Trophoblast cell (in vitro differentiated cells and primary cell): Measurements from ENCODE around the gene CCDC78.
"Not testable (repeated sequence)": the region's sequence is repeated elsewhere in the genome, so short reads cannot be mapped to it uniquely, and the experiment has no call there.

Experiments
- DNase-seq, 2 donors: peaks; one replicate each; pipeline ENCODE4 v3.0.0-alpha.2; 2016
- H2AFZ ChIP-seq: 2 replicates; pipeline ENCODE4 v1.6.1; 2013; ENCODE audit warnings: low read length, moderate library complexity, mild to moderate bottlenecking; ENCODE audit not compliant: insufficient read depth, poor library complexity
- H2AK5ac ChIP-seq: 2 replicates; pipeline ENCODE4 v1.6.1; 2013; ENCODE audit warnings: mild to moderate bottlenecking, low read length
- H2BK120ac ChIP-seq: 2 replicates; pipeline ENCODE4 v1.6.1; 2013; ENCODE audit warnings: low read length, mild to moderate bottlenecking, moderate library complexity; ENCODE audit not compliant: insufficient read depth, poor library complexity
- H2BK12ac ChIP-seq: 2 replicates; pipeline ENCODE4 v1.6.1; 2013; ENCODE audit warnings: mild to moderate bottlenecking, low read length, moderate library complexity
- H2BK5ac ChIP-seq: 2 replicates; pipeline ENCODE4 v1.6.1; 2013; ENCODE audit warnings: low read length, low read depth, moderate library complexity, mild to moderate bottlenecking; ENCODE audit not compliant: poor library complexity
- H3K14ac ChIP-seq: 2 replicates; pipeline ENCODE4 v1.6.1; 2013; ENCODE audit warnings: mild to moderate bottlenecking, low read length
- H3K18ac ChIP-seq: 2 replicates; pipeline ENCODE4 v1.6.1; 2013; ENCODE audit warnings: mild to moderate bottlenecking, low read length
- H3K23ac ChIP-seq: 2 replicates; pipeline ENCODE4 v1.6.1; 2013; ENCODE audit warnings: low read length
- H3K27ac ChIP-seq: 2 replicates; pipeline ENCODE4 v1.5.1; 2013; ENCODE audit warnings: low read depth, mild to moderate bottlenecking, inconsistent platforms, low read length, moderate library complexity
- H3K27me3 ChIP-seq: 2 replicates; pipeline ENCODE4 v1.6.1; 2013; ENCODE audit warnings: inconsistent platforms, mild to moderate bottlenecking, low read length, moderate library complexity; ENCODE audit not compliant: insufficient read depth
- H3K36me3 ChIP-seq, 2 experiments: 1 replicate in 1 of 2; 2 replicates in 1 of 2; pipeline ENCODE4 v1.6.1; 2013; ENCODE audit warnings: low read length in 2 of 2, mild to moderate bottlenecking in 2 of 2, moderate library complexity in 1 of 2; ENCODE audit not compliant: insufficient read depth in 2 of 2, control insufficient read depth in 1 of 2
- H3K4ac ChIP-seq: 2 replicates; pipeline ENCODE4 v1.6.1; 2013; ENCODE audit warnings: low read depth, mild to moderate bottlenecking, low read length, moderate library complexity
- H3K4me1 ChIP-seq, 2 experiments: 1 replicate in 1 of 2; 2 replicates in 1 of 2; pipeline ENCODE4 v1.6.1; 2013; ENCODE audit warnings: low read length in 2 of 2, mild to moderate bottlenecking in 2 of 2, moderate library complexity in 1 of 2; ENCODE audit not compliant: insufficient read depth in 2 of 2, control insufficient read depth in 1 of 2
- H3K4me2 ChIP-seq: 2 replicates; pipeline ENCODE4 v1.6.1; 2013; ENCODE audit warnings: inconsistent platforms, mild to moderate bottlenecking, low read length, moderate library complexity
- H3K4me3 ChIP-seq: 2 replicates; pipeline ENCODE4 v1.5.1; 2013; ENCODE audit warnings: mild to moderate bottlenecking, low read depth, low read length, inconsistent platforms
- H3K79me1 ChIP-seq: one replicate; pipeline ENCODE4 v1.6.1; 2013; ENCODE audit warnings: low read length
- H3K79me2 ChIP-seq: 2 replicates; pipeline ENCODE4 v1.6.1; 2013; ENCODE audit warnings: low read length, mild to moderate bottlenecking; ENCODE audit not compliant: control insufficient read depth, insufficient read depth, poor library complexity
- H3K9ac ChIP-seq: 2 replicates; pipeline ENCODE4 v1.6.1; 2013; ENCODE audit warnings: mild to moderate bottlenecking, low read length
- H3K9me3 ChIP-seq: 2 replicates; pipeline ENCODE4 v1.6.1; 2013; ENCODE audit warnings: low read depth, mild to moderate bottlenecking, control low read depth, inconsistent platforms, low read length; ENCODE audit not compliant: insufficient read depth
- H4K12ac ChIP-seq: 2 replicates; pipeline ENCODE4 v1.6.1; 2013; ENCODE audit warnings: low read depth, mild to moderate bottlenecking, low read length, moderate library complexity
- H4K8ac ChIP-seq: 2 replicates; pipeline ENCODE4 v1.6.1; 2013; ENCODE audit warnings: low read depth, mild to moderate bottlenecking, low read length, moderate library complexity
- H4K91ac ChIP-seq: one replicate; pipeline ENCODE4 v1.6.1; 2013; ENCODE audit warnings: low read depth, mild to moderate bottlenecking, low read length, moderate library complexity
- WGBS: extraction: QIAGEN DNeasy Blood & Tissue Kit; methylation state at CpG from one replicate; pipeline ENCODE4 v1.1.7; 2013; ENCODE audit warnings: missing lambda C conversion rate; ENCODE audit not compliant: insufficient read length, insufficient coverage; ENCODE audit errors: extremely low coverage; 5-methylcytosine and 5-hydroxymethylcytosine counted together

CCDC78 gene

DNA sequence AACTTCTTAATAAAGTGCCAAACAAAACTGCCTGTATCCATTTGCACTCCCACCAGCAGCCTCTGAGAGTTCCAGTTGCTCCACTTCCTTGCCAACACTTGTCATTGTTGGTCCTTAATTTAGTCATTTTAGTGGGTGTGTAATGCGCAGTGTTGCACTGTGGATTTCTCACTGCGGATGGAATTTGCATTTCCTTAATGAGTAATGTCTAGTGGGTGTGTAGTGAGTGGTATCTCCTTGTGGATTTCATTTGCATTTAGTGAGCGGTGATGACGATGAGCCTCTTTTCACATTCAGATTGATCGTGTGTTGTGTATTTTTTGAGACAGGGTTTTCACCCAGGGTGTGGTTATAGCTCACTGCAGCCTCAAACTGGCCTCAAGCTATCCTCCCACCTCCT lies 30.2 kb upstream of the CCDC78 start:
- no CpG with 5 or more reads among the region's 5 CpGs for WGBS
- H3K36me3 ChIP-seq = no peaks in the 10 kb centered on the region
- no peak for DNase-seq
- H2BK5ac ChIP-seq = no peak overlapping the region
- no peak overlapping the region for H3K14ac ChIP-seq
- peaks cover 3% of the 10 kb centered on the region for H3K79me1 ChIP-seq
- H2BK120ac ChIP-seq = no peak overlapping the region
- H2BK12ac ChIP-seq = no peak overlapping the region
- H3K27ac ChIP-seq = no peak overlapping the region
- no peak overlapping the region for H3K4ac ChIP-seq
- H3K4me3 ChIP-seq = no peak overlapping the region
- no peaks in the 10 kb centered on the region for H3K79me2 ChIP-seq
- peaks cover 5% of the 10 kb centered on the region for H3K9me3 ChIP-seq
- H4K91ac ChIP-seq = no peak overlapping the region
- peaks cover 12% of the 10 kb centered on the region in 2 experiments for H3K4me1 ChIP-seq
- no peak overlapping the region for H3K9ac ChIP-seq
- H3K27me3 ChIP-seq = no peaks in the 10 kb centered on the region
- no peak overlapping the region for H3K23ac ChIP-seq
- H2AK5ac ChIP-seq = no peak overlapping the region
- H3K4me2 ChIP-seq = no peak overlapping the region
- H2AFZ ChIP-seq = no peak overlapping the region
- H4K8ac ChIP-seq = no peak overlapping the region
- H4K12ac ChIP-seq = no peak overlapping the region
- H3K18ac ChIP-seq = no peak overlapping the region

DNA sequence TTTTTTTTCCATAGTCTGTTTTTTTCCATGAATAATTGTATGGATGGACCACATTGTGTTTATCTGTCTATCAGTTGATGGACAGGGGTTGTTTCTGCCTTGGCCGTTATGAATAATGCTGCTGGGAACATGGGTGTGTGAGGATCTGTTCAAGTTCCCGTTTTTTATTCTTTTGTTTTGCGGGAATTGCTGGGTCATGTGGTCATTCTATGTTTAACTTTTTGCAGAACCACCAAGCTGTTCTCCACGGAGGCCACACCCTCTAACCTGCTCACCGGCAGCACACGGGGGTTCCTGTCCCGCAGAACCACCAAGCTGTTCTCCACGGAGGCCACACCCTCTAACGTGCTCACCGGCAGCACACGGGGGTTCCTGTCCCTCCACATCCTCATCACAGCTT lies 28.4 kb upstream of the CCDC78 start:
- Histone ChIP-seq H3K79me1 (peaks cover 3% of the 10 kb centered on the region), H3K4me2 (no peak overlapping the region)
- WGBS = no CpG with 5 or more reads among the region's 11 CpGs

DNA sequence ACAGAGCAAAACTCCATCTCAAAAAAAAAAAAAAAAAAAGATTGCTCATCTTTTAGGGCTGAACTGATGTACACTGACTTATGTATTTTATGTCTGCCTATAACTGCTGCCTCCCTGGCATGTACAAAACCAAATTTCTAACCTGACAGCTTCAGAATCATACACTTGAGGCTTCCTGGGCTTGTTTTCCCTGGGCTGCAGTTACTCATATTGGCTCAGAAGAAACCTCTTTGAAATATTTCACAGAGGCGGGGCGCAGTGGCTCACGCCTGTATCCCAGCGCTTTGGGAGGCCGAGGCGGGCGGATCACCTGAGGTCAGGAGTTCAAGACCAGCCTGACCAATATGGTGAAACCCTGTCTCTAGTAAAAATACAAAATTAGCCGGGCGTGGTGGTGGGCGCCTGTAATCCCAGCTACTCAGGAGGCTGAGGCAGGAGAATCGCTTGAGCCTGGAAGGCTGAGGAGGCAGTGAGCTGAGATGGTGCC lies 27.9 kb upstream of the CCDC78 start:
- not testable (repeated sequence) for DNase-seq, H4K91ac ChIP-seq, H2BK12ac ChIP-seq, H3K4ac ChIP-seq, H2AK5ac ChIP-seq, H4K8ac ChIP-seq, H3K36me3 ChIP-seq, H3K18ac ChIP-seq, H3K27ac ChIP-seq, H3K23ac ChIP-seq, H3K14ac ChIP-seq, H3K79me2 ChIP-seq, H3K27me3 ChIP-seq, H3K4me1 ChIP-seq, H4K12ac ChIP-seq, H3K4me2 ChIP-seq, H2AFZ ChIP-seq, H3K9ac ChIP-seq, H3K4me3 ChIP-seq, H2BK120ac ChIP-seq, H3K79me1 ChIP-seq, H3K9me3 ChIP-seq, H2BK5ac ChIP-seq
- no CpG with 5 or more reads among the region's 11 CpGs for WGBS

More for the DNA sequence above, 28.4 kb upstream of the CCDC78 start:
- H3K9ac ChIP-seq = no peak overlapping the region
- no peak overlapping the region for H2AK5ac ChIP-seq
- no peak overlapping the region for H2BK5ac ChIP-seq
- no peak overlapping the region for H4K91ac ChIP-seq
- H2BK120ac ChIP-seq = no peak overlapping the region
- no peak overlapping the region for H4K12ac ChIP-seq
- no peak overlapping the region for H3K27ac ChIP-seq
- H3K36me3 ChIP-seq = no peaks in the 10 kb centered on the region
- H3K23ac ChIP-seq = no peak overlapping the region
- no peak overlapping the region for H3K14ac ChIP-seq
- DNase-seq = no peak
- H2BK12ac ChIP-seq = no peak overlapping the region
- H3K4me1 ChIP-seq = peaks cover under 1 to 2% of the 10 kb centered on the region in 2 experiments
- no peak overlapping the region for H3K4ac ChIP-seq
- H2AFZ ChIP-seq = no peak overlapping the region
- peaks cover 5% of the 10 kb centered on the region for H3K9me3 ChIP-seq
- no peaks in the 10 kb centered on the region for H3K79me2 ChIP-seq
- H3K27me3 ChIP-seq = no peaks in the 10 kb centered on the region
- no peak overlapping the region for H3K18ac ChIP-seq
- no peak overlapping the region for H3K4me3 ChIP-seq
- no peak overlapping the region for H4K8ac ChIP-seq

DNA sequence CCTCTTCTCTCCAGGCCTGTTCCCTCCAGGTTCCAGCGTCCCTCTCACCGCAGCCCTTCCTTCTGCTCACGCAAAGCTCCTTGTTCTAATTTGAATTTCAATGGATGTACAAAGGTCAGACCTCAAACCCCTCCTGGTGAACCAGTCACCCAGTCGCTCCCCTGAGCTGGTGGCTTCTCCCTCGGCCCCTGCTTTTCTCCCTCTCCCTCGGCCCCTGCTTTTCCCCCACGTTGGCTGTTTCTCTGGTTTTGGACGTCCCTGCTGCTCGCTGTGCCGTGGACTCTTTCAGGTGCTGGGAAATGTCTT lies 25.7 kb upstream of the CCDC78 start:
- Histone ChIP-seq H3K23ac (no peak overlapping the region), H3K36me3 (no peaks in the 10 kb centered on the region), H2BK120ac (no peak overlapping the region), H2BK5ac (no peak overlapping the region), H4K91ac (no peak overlapping the region), H3K79me1 (no peaks in the 10 kb centered on the region), H2BK12ac (no peak overlapping the region), H3K4ac (no peak overlapping the region), H4K12ac (no peak overlapping the region), H2AFZ (no peak overlapping the region), H3K4me1 (no peaks in the 10 kb centered on the region), H3K4me3 (no peak overlapping the region), H3K27ac (no peak overlapping the region), H3K9ac (no peak overlapping the region), H3K9me3 (peaks cover 5% of the 10 kb centered on the region), H3K14ac (no peak overlapping the region), H2AK5ac (no peak overlapping the region), H3K4me2 (no peak overlapping the region), H3K18ac (no peak overlapping the region), H3K27me3 (no peaks in the 10 kb centered on the region), H4K8ac (no peak overlapping the region), H3K79me2 (no peaks in the 10 kb centered on the region)
- WGBS = no CpG with 5 or more reads among the region's 10 CpGs
- no peak for DNase-seq
